Measurements from ENCODE around the gene RABAC1.
"Not testable (repeated sequence)": the region's sequence is repeated elsewhere in the genome, so short reads cannot be mapped to it uniquely, and the experiment has no call there.

RABAC1 gene

DNA sequence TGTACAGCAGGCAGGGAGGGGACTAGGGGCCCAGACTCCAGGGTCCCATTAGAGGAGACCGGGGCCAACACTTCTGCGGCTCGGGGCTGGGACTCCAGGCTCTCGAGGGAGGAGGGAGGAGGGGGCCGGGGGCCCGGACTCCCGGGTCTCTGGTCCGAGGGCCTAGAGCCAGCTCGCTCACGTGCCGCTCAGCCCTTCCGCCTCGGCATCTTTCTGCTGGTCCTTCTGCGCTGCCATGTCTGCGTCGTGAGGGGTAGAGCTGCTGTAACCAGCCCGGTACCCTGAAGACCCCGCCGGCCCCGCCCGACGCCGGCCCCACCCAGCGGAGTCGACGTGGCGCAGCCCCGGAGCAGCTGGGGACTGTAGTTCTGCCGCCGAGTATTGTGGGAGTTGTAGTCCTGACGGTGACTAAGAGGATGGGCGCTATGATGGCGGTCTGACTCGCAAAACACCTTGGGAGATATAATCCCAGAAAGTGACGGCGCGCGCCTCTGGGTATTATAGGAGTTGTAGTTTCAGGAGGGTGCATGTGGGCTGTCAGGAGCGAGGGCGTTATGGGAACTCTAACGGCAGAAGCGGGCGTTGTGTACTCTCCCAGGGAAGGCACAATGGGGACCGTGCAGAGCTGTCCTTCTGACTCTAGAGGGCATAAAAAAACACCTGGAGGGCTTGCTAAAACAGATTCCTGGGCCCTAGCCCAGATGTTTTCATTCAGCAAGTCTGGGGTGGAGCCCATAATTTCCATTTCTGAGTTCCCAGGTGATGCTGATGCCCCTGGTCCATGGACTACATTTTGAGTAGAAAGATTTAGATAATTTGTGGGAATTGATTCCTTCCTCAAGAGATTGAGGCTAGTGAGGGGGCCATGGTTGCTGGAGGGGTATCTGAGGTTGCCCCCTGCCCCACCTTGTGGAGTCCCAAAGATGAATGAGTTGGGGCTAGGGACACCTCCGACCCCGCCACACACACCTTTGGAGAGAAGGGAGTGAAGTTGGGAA lies at the start of gene RABAC1:
Gene RABAC1, minus strand, starts transcription at position 266 of the 998 bp plus-strand sequence. Its CDS starts 29 bp downstream, at position 237.
- FAIRE-seq = no peak

GRCh38 chr19:42006569-42006968 lies 47.4 kb upstream of the RABAC1 start:
- no peak for FAIRE-seq

DNA sequence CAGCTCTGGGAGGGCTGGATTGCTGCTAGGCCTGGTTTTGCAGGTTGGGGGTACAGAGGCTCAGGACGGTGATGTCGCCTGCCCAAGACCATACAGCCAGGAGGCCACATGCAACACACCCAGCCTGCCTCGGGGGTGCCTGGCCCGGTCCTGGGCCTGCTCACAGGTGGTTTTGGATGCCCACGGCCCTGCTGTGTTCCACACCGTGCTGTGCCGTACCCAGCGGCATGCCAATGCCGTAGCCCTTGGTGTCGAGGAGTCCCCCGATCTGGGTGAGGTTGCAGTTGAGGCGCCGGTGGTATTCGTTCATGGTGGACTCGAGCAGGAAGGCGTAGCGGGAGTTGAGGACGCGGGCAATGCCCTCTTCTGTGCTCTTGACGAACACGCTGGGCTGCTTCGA lies 46.4 kb upstream of the RABAC1 start:
- FAIRE-seq = no peak

DNA sequence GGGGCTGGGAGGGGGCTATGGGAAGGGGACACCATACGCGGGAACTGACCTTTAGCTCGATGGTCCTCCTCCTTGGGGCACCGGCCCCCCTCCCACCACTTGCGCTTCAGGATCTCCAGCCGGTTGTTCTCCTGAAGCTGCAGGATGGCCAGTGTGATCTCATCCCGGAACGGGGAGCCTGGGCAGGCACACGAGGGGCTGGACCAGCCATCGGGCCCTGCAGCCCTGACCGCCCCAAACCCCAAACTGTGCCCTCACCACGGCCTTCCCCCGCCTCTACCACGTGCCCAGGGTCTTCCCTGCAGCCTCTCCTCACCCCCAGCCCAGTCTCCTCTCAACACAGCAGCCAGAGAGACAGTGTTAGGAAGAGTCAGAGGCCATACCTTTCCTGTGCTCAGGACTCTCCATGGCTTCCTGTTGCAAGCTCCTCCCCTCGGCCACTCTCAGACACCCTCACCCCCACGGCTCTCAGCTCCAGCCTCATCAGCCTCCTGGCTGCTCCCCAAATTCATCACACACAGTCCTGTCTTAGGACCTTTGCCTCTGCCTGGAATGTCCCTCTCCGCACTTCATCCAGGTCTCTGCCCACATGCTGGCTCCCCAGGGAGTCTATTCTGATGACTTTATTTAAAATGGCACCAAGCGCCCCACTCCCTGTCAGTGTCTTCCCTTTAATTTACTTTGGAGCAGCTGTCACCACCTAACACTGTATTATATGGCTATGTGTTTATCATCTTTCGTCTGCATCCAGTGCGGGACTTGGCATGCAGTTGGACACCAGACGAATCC lies 44.6 kb upstream of the RABAC1 start:
- FAIRE-seq = no peak

- no peak for FAIRE-seq
Measured at GRCh38 chr19:41999878-42000208, 40.7 kb upstream of the RABAC1 start.

DNA sequence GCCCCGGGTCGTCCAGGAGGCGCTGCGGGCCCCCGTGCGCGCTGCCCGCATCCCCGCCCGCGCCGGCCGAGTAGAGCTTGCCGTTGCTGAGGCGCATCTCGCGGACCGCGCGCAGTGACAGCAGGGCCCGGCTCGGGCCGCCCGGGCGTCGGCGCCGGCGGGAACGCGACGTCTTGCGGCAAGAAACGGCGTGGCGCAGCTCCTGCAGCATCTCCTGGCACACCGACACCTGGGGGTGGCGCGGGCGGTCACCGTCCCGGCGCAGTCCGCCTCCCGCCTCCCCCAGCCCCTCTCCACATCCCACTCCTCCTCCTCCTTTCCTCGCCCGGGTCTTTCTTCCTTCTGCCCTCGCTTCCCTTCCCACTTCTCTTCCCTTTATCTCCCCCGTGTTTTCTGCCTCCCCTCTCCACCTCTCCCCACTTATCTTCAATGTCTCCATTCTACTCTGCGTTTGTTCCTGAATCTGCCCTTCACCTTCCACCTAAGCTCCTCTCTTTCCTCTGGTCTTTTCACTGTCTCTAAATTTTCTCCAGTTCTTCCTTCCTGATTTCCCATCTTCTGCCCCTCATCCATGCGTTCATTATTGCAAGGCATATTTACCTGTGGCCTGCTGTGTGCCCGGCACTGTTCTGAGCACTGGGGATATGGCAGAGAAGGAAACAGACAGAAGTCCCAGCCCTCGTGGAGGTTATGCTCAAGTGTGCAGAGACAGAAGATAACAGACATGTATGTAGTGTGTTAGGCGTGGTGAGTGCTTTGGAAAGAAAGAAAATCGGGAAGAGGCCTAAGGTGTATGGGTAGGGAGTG lies 40.2 kb upstream of the RABAC1 start:
- no peak for FAIRE-seq

GRCh38 chr19:41998246-41999020 lies 39.3 kb upstream of the RABAC1 start:
- FAIRE-seq = no peak

DNA sequence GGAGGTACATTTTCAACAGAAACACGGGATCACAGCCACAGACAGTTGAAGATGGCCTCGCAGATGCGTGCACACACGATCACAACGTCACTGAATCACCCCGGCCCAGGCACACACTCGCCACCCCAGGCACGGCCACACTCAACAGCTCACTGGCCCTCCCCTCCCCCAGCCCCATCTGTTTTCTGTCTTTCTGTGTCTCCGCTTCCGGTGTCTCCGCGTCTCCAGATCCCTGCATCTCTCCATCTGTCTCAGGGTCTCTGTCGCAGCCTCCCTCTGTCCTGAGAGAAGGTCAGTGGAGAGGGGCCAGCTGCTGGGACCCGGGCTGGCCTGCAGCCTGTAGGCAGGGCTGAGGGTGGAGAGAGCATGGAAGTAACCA lies 38.7 kb upstream of the RABAC1 start:
- FAIRE-seq = no peak

GRCh38 chr19:41997121-41997850 lies 38.2 kb upstream of the RABAC1 start:
- FAIRE-seq = no peak

DNA sequence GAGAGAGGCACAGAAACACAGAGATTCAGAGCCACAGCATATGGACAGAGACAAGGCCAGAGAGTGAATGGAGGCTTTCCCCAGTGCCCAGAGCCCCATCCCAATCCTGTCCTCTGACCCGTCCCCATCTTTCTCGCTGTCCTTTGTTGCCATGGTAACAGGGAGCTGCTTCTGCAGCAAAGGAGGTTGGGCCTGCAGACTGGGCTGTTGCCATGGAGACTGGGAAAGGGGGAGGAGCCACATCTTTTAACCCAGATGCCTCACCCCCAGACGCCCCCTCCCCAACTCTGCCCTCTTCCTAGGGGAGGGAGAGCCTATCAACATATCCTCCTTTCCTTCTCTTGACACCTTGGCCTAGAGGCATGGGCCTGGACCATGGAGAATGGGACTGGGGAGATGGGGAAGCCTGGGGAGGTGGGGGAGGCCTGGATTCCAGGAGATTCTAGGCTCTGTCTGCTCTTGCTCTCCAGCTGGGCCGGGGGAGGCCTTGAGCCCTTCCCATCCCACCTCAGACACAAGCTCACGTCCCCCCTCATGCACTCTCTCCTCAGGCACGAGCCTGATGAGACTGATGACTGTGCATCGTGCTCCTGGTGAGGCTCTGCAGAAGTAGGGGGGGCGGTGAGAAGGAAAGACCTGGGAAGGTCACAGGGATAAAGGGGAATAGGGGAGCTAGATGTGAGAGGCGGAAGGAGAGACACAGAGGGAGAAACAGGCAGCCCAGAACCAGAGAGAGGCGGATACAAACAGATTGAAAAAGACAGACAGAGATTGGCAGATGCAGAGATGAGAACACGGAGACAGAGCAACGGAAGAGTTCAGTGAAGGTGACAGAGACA lies 37.1 kb upstream of the RABAC1 start:
- no peak for FAIRE-seq

GRCh38 chr19:41994994-41995958 lies 36.2 kb upstream of the RABAC1 start:
- no peak for FAIRE-seq

GRCh38 chr19:41994521-41994971 lies 35.4 kb upstream of the RABAC1 start:
- no peak for FAIRE-seq

DNA sequence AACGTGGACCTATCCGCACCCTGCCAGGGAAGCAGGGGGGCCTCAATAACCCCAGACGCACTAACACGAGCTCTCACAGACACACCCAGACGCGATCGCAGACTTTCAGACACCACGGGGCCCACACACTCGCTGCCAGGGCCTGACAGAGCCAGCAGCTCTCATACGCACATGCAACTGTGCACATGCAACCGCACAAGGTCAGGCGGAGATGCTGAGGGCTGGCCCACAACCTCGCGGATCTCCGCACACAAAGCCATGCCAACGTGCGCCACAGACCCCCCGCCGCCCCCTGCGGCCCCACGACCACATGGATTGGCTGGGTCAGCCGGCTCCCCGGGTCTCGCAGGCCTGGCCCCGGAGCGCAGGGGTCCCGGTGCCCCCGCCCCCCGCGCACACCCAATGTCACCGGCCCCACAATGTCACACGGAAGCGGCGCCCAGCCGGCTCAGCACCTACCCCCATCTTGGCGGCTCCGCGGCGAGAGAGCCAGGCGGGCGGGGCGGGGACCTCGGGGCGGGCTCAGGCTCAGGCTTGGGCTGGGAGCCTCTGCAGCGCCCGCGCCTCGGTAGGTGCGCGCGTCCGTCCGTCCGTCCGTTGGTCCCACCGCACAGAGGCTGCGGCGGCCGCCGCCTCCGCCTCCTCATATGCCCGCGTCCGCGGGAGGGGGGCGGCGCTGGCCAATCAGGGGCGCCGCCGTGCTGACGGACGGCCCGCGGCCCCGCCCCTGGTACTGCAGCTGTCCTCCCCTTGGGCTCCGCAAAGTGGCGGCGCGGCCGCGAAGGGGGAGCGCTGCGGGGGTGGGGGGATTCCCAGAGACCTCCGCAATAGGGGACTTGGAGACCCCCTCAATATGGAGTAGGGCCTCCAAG lies 34.7 kb upstream of the RABAC1 start, which contains the start of gene ATP1A3:
Gene ATP1A3, minus strand, starts transcription at position 619 of the 872 bp plus-strand sequence. Its CDS starts 154 bp downstream, at position 465.
- FAIRE-seq = no peak

DNA sequence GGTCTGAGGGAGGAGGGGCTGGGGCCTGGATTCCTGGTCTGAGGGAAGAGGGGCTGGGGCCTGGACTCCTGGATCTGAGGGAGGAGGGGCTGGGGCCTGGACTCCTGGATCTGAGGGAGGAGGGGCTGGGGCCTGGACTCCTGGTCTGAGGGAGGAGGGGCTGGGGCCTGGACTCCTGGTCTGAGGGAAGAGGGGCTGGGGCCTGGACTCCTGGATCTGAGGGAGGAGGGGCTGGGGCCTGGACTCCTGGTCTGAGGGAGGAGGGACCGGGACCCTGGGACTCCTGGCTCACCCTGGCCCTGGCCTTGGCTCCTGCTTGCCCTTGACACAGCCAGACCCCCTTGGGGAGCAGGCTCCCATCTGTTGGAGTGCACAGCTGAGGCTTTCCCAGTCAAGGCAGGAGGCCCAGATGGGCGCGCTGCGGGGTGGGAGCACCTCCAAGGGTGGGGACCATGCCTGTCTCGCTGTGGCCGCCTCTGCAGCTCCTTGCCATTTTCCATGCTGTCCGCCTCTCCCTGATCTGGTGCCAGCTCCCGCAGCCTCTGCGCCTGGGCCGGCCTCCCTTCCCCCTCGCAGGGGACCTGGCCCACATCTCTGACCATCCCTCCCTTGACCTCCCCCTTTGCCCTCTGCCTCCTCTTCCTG lies 32.9 kb upstream of the RABAC1 start:
- not testable (repeated sequence) for FAIRE-seq

- FAIRE-seq = no peak
Measured at GRCh38 chr19:41991025-41991424, 31.9 kb upstream of the RABAC1 start.

DNA sequence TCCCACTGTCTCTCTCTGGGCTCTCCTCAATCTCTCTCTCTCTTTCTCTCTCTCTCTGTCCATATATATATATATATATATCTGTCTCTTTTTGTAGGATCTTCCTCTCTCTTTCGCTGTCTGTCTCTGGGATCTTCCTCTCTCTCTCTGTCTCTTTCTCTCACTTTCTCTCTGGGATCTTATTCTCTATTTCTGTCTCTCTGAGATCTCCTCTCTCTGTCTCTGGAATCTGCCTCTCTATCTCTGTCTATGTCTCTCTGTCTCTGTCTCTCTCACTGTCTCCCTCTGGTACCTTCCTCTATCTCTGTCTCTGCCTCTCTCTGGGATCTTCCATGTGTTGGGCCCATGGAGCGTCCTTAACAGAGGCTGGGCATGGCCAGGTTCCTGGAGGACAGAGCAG lies 31.5 kb upstream of the RABAC1 start:
- FAIRE-seq = no peak

- no peak for FAIRE-seq
Measured at GRCh38 chr19:41990028-41990427, 30.9 kb upstream of the RABAC1 start.

Data from colon (tissue), 2 donors.